AG04449 (cell line): ENCODE measurements around the gene TMED4.
"Not testable (repeated sequence)": the region's sequence is repeated elsewhere in the genome, so short reads cannot be mapped to it uniquely, and the experiment has no call there.

Experiments
- CTCF ChIA-PET: fragments of 350-600 bp; formaldehyde crosslinking; extraction: SDS; loops from one replicate; lab custom pipeline; 2021; ENCODE audit warnings: antibody characterized with exemption; lab: Yijun Ruan, JAX
- POLR2A ChIA-PET: fragments of 400-600, 350-600 bp; formaldehyde crosslinking; extraction: SDS; loops from one replicate; lab custom pipeline; 2020; ENCODE audit warnings: antibody characterized with exemption, inconsistent platforms; lab: Yijun Ruan, JAX
- DNase-seq: peaks from one replicate; pipeline ENCODE4 v3.0.0-alpha.2; 2010; ENCODE audit warnings: low read depth, low spot score
- H3K4me3 ChIP-seq: 2 replicates; pipeline ENCODE4 v1.5.1; 2011; ENCODE audit warnings: low read depth, mild to moderate bottlenecking, control low read depth, low read length
- TF ChIP-seq, protein P1 (sequence below): IDR thresholded peaks from one replicate; pipeline ENCODE4 v1.5.1; 2011; ENCODE audit warnings: mild to moderate bottlenecking, moderate library complexity, low read length, control low read depth, inconsistent platforms; ENCODE audit not compliant: insufficient read depth; ENCODE audit errors: missing control alignments

TMED4 gene

GRCh38 chr7:44563171-44563679, 18.8 kb downstream of the TMED4 start:
- ChIA-PET POLR2A (no interaction called here), CTCF (interaction anchor here (1.3 to 5.5 kb wide), 6 partner anchors 13 to 322 kb away, joined by 3 to 79 read pairs (median 46); partner anchors contain the start of gene DDX56)
- DNase-seq = no peak
- no peak overlapping the region for H3K4me3 ChIP-seq
- TF ChIP-seq, protein P1, sequence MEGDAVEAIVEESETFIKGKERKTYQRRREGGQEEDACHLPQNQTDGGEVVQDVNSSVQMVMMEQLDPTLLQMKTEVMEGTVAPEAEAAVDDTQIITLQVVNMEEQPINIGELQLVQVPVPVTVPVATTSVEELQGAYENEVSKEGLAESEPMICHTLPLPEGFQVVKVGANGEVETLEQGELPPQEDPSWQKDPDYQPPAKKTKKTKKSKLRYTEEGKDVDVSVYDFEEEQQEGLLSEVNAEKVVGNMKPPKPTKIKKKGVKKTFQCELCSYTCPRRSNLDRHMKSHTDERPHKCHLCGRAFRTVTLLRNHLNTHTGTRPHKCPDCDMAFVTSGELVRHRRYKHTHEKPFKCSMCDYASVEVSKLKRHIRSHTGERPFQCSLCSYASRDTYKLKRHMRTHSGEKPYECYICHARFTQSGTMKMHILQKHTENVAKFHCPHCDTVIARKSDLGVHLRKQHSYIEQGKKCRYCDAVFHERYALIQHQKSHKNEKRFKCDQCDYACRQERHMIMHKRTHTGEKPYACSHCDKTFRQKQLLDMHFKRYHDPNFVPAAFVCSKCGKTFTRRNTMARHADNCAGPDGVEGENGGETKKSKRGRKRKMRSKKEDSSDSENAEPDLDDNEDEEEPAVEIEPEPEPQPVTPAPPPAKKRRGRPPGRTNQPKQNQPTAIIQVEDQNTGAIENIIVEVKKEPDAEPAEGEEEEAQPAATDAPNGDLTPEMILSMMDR = no peak

DNA sequence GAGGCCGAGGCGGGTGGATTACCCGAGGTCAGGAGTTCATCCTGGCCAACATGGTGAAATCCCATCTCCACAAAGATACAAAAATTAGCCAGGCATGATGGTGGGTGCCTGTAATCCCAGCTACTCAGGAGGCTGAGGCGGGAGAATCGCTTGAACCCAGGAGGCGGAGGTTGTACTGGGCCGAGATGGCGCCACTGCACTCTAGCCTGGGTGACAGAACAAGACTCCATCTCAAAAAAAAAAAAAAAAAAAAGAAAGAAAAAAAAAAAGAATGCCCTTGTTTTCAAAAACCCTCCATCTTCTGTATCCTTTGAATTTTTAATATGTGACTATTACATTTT, 19.4 kb downstream of the TMED4 start:
- H3K4me3 ChIP-seq, DNase-seq, POLR2A ChIA-PET: not testable (repeated sequence)
- CTCF ChIA-PET = interaction anchor here (1.3 to 5.5 kb wide), 4 partner anchors 14 to 322 kb away, joined by 3 to 79 read pairs (median 52); partner anchors contain the start of gene DDX56

DNA sequence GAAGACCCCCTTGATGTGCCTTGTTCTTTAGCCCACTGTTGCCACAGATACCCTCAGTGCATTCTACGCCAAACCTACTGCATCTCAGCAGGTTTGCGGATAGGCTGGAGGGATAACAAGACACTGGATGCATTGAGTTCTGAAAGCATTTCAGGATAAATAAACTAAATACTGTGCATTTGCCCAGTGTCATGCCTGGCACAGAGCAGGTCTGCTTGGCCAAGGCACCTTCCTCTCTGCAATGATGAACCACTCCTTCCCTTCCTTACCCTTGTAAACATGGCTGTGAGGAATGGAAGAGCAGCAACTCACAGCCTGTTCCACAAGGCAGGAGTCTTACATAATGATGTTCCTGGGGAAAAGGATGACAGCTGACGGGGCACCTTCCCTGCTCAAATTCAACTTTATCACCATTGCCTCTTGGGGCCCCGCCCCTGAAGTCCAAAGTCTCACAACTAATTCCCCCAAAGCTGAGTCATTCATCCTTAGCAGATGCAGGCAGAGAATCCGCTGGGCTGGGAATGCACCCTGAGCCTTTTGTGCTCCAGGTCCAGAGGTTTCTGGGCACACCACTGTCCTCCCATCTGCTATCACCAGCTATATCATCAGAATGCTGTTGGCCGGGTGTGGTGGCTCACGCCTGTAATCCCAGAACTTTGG, 19.9 kb downstream of the TMED4 start:
- POLR2A ChIA-PET = interaction anchor here (1.1 kb wide), 1 partner anchor 12 kb away, joined by 4 read pairs; the partner anchor contains the start of gene DDX56
- no peak overlapping the region for H3K4me3 ChIP-seq
- no peak for DNase-seq
- TF ChIP-seq, protein P1 = no peak
- CTCF ChIA-PET = interaction anchor here (1.3 to 5.5 kb wide), 5 partner anchors 14 to 321 kb away, joined by 3 to 79 read pairs (median 20); partner anchors contain the start of gene DDX56

GRCh38 chr7:44561481-44561880, 20.6 kb downstream of the TMED4 start:
- TF ChIP-seq, protein P1 = no peak
- H3K4me3 ChIP-seq = no peak overlapping the region
- POLR2A ChIA-PET = interaction anchor here (1.1 kb wide), 1 partner anchor 12 kb away, joined by 4 read pairs; the partner anchor contains the start of gene DDX56
- DNase-seq = no peak
- CTCF ChIA-PET = interaction anchor here (1.0 to 5.5 kb wide), 4 partner anchors 8 to 320 kb away, joined by 7 to 79 read pairs (median 16); partner anchors contain the start of gene DDX56

DNA sequence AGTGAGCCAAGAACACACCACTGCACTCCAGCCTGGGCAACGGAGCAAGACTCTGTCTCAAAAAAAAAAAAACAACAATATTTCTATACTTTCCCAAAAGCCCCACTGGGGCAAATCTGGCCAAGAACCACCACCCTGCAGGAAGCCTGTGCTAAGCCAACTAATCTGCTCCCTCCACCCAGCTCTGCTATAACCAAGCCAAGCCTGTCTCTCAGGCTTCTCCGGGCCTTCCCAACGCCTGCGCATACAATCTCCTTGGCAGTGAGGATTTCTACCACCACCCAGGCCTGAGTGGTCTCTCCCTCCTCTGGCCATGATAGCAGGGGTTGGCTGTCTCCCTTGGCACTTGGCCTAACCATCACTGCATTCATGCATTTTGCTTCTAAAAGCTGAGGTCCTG, 22.5 kb downstream of the TMED4 start:
- POLR2A ChIA-PET = no interaction called here
- CTCF ChIA-PET = interaction anchor here (1.7 to 2.8 kb wide), 4 partner anchors 8 to 318 kb away, joined by 5 to 20 read pairs (median 10); no protein-coding TSS in a partner anchor
- TF ChIP-seq, protein P1 = no peak
- DNase-seq = no peak
- no peak overlapping the region for H3K4me3 ChIP-seq

DNA sequence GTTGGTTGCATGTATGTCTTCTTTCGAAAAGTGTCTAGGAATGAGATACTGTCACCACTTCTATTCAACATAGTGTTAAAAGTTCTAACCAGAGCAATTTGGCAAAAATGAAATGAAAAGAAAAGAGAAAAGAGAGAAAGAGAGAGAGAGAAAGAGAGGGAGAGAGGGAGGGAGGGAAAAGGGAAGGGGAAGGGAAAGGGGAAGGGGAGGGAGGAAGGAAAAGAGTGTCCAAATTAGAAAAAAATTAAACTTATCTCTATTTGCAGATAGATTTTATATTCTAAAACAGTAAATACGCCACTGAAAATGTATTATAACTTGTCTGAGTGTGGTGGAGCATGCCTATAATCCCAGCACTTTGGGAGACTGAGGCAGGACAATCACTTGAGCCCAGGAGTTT, 24.5 kb downstream of the TMED4 start:
- TF ChIP-seq, protein P1 = no peak
- POLR2A ChIA-PET = no interaction called here
- CTCF ChIA-PET = interaction anchor here (2.0 kb wide), 1 partner anchor 10 kb away, joined by 6 read pairs; no protein-coding TSS in a partner anchor

More for the DNA sequence above, 24.5 kb downstream of the TMED4 start:
- no peak for DNase-seq
- no peak overlapping the region for H3K4me3 ChIP-seq
